ENCODE results near the gene GBP7.

Gene GBP7

DNA sequence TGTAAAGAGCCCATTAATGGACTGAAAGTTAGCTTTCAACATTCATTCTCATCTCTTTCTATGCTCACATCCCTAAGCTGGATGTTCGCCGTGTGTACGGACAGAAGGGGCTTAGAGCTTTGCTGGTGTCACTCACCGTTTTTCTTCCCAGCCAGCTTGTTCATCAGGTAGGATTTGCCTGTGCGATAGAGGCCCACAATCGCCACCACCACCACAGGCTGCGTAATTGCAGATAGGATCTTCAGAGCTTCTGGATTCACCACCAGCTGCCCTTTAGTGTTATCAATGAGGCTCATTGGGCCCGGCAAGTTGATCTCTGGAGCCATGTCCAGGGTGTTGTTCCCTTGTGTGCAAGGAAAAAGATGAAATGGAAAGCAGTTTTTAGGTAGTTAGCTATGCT is 54.2 kb downstream of the GBP7 start:
- TF ChIP-seq, protein P1, sequence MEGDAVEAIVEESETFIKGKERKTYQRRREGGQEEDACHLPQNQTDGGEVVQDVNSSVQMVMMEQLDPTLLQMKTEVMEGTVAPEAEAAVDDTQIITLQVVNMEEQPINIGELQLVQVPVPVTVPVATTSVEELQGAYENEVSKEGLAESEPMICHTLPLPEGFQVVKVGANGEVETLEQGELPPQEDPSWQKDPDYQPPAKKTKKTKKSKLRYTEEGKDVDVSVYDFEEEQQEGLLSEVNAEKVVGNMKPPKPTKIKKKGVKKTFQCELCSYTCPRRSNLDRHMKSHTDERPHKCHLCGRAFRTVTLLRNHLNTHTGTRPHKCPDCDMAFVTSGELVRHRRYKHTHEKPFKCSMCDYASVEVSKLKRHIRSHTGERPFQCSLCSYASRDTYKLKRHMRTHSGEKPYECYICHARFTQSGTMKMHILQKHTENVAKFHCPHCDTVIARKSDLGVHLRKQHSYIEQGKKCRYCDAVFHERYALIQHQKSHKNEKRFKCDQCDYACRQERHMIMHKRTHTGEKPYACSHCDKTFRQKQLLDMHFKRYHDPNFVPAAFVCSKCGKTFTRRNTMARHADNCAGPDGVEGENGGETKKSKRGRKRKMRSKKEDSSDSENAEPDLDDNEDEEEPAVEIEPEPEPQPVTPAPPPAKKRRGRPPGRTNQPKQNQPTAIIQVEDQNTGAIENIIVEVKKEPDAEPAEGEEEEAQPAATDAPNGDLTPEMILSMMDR (IDR thresholded peaks at IDR 0.05; ENCODE audit: low read length, missing control alignments) = no peak
- DNase-seq (ENCODE audit: low read depth) = no peak
- H3K4me3 ChIP-seq (replicated peaks; ENCODE audit: low read depth, low read length) = no peak overlapping the region

GRCh38 chr1:89114662-89115061 is 61.1 kb downstream of the GBP7 start:
- TF ChIP-seq, protein P1 (IDR thresholded peaks at IDR 0.05; ENCODE audit: low read length, missing control alignments) = no peak
- DNase-seq (ENCODE audit: low read depth) = no peak
- H3K4me3 ChIP-seq (replicated peaks; ENCODE audit: low read depth, low read length) = no peak overlapping the region

GRCh38 chr1:89112871-89113613 is 62.8 kb downstream of the GBP7 start:
- DNase-seq (ENCODE audit: low read depth) = no peak
- no peak overlapping the region for H3K4me3 ChIP-seq (replicated peaks; ENCODE audit: low read depth, low read length)

GRCh38 chr1:89104687-89105086 is 71.1 kb downstream of the GBP7 start:
- H3K4me3 ChIP-seq (replicated peaks; ENCODE audit: low read depth, low read length) = no peak overlapping the region
- TF ChIP-seq, protein P1 (IDR thresholded peaks at IDR 0.05; ENCODE audit: low read length, missing control alignments) = no peak
- DNase-seq (ENCODE audit: low read depth) = no peak

More at GRCh38 chr1:89112871-89113613, 62.8 kb downstream of the GBP7 start:
- TF ChIP-seq, protein P1 (IDR thresholded peaks at IDR 0.05; ENCODE audit: low read length, missing control alignments) = no peak

- TF ChIP-seq, protein P1 (IDR thresholded peaks at IDR 0.05; ENCODE audit: low read length, missing control alignments) = no peak
- DNase-seq (ENCODE audit: low read depth) = no peak
- H3K4me3 ChIP-seq (replicated peaks; ENCODE audit: low read depth, low read length) = no peak overlapping the region
These were observed 71.7 kb downstream of the GBP7 start for GRCh38 chr1:89104147-89104546.

- H3K4me3 ChIP-seq (replicated peaks; ENCODE audit: low read depth, low read length) = no peak overlapping the region
- no peak for DNase-seq (ENCODE audit: low read depth)
- TF ChIP-seq, protein P1 (IDR thresholded peaks at IDR 0.05; ENCODE audit: low read length, missing control alignments) = no peak
These were observed 73.8 kb downstream of the GBP7 start for GRCh38 chr1:89102021-89102420.

DNA sequence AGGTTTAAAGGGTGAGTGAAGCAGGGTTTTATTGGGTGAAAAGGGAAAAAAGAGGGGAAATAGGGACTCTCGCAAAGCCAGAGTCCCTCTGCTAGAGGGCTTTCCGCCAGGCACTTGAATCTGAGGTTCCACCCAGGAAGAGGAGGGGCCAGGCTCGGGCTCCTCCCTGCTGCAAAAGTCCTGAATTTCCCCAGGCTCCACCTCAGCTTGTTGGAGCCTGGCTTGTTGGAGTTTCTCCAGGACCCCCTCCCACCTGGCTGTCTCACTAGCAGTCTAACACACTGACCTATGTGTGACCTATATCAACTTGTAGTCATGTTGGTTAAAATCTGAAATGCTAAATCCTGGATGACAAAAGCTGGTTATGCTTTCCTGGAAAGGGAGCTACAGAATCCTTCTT is 75.4 kb downstream of the GBP7 start:
- DNase-seq (ENCODE audit: low read depth) = no peak
- TF ChIP-seq, protein P1 (IDR thresholded peaks at IDR 0.05; ENCODE audit: low read length, missing control alignments) = no peak
- H3K4me3 ChIP-seq (replicated peaks; ENCODE audit: low read depth, low read length) = no peak overlapping the region

Data from fibroblast of pulmonary artery (primary cell).